Prostate gland (tissue), 2 donors: ENCODE data around the gene BOC.

Source experiments
- CTCF ChIP-seq, 4 experiments: fragments of 200-600 bp in 2 of 4; fragments of 450-650 bp in 2 of 4; sonication (generic) in 2 of 4; IDR thresholded peaks; 1 replicate in 3 of 4; 2 replicates in 1 of 4; pipeline ENCODE4 v1.5.1; 2016 to 2019; ENCODE audit warnings: antibody characterized with exemption in 4 of 4, mild to moderate bottlenecking in 2 of 4, moderate library complexity in 2 of 4
- POLR2A ChIP-seq: fragments of 450-650 bp; IDR thresholded peaks from one replicate; pipeline ENCODE4 v1.6.1; 2016; ENCODE audit warnings: antibody characterized with exemption, mild to moderate bottlenecking
- POLR2AphosphoS5 ChIP-seq: sonication (generic); formaldehyde crosslinking; IDR thresholded peaks from one replicate; pipeline ENCODE4 v1.6.1; 2017; ENCODE audit warnings: antibody characterized with exemption

DNA sequence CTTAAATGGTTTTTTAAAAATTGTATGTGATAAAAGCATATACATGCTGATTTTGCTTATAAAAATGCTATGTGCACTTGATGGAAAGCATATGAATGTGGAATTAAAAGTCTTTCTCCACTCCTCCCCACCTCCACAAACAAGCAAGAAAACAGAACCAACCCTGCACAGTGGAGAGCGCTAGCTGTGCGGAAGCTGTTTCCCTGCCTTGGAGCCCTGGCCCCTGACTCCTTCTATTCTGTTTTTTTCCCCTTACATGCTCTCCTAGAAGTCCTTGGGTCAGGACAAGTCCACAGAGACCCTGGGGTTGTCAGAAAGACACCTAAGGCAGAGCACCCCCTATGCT, 64.2 kb downstream of the BOC start:
- TF ChIP-seq CTCF (IDR thresholded peaks at IDR 0.05), result no peak
- no peak for TF ChIP-seq POLR2A
- TF ChIP-seq POLR2AphosphoS5, result no peak
